GM18505 (cell line): ENCODE data around the gene RIC8A.
A peak's percentile ranks its signal among the peaks of the same experiment; 100 is the strongest.

Source experiments
- ATAC-seq: cut with Tn5 transposase; IDR thresholded peaks from one replicate; pipeline ENCODE4 v1.9.1; 2021; ENCODE audit not compliant: unreplicated experiment
- POLR2A ChIP-seq: IDR thresholded peaks from 4 replicates; pipeline ENCODE4 v1.6.1; 2011; ENCODE audit warnings: borderline replicate concordance; ENCODE audit not compliant: insufficient read depth, insufficient read length; ENCODE audit errors: extremely low read depth

The RIC8A gene

GRCh38 chr11:199782-200181 lies 7.7 kb upstream of the RIC8A start:
- TF ChIP-seq POLR2A, result peak; percentile 34
- ATAC-seq, result no peak

GRCh38 chr11:200224-201003 lies 7.1 kb upstream of the RIC8A start:
- peak; percentile 5 for TF ChIP-seq POLR2A
- ATAC-seq, result no peak

- no peak for ATAC-seq
- TF ChIP-seq POLR2A, result no peak
Measured at GRCh38 chr11:201966-202365, 5.5 kb upstream of the RIC8A start.

- no peak for TF ChIP-seq POLR2A
- no peak for ATAC-seq
Measured at GRCh38 chr11:202490-202889, 5.0 kb upstream of the RIC8A start.

- TF ChIP-seq POLR2A, result no peak
- ATAC-seq, result no peak
Measured at GRCh38 chr11:203056-203944, 4.2 kb upstream of the RIC8A start.

- no peak for TF ChIP-seq POLR2A
- ATAC-seq, result no peak
Measured at GRCh38 chr11:203945-204586, 3.4 kb upstream of the RIC8A start.

GRCh38 chr11:204587-205109 lies 2.9 kb upstream of the RIC8A start:
- TF ChIP-seq POLR2A, result no peak
- no peak for ATAC-seq

- ATAC-seq, result no peak
- TF ChIP-seq POLR2A, result no peak
Measured at GRCh38 chr11:205221-206001, 2.1 kb upstream of the RIC8A start.

- ATAC-seq, result no peak
- no peak for TF ChIP-seq POLR2A
Measured at GRCh38 chr11:206002-206384, 1.5 kb upstream of the RIC8A start.

GRCh38 chr11:206526-207207 lies 841 bp upstream of the RIC8A start:
- no peak for TF ChIP-seq POLR2A
- no peak for ATAC-seq

- ATAC-seq, result peak; percentile 20
- no peak for TF ChIP-seq POLR2A
Measured at GRCh38 chr11:207863-208180, 314 bp downstream of the RIC8A start.

- ATAC-seq, result no peak
- TF ChIP-seq POLR2A, result peak; percentile 77
Measured at GRCh38 chr11:208181-208916, 841 bp downstream of the RIC8A start.

- no peak for TF ChIP-seq POLR2A
- no peak for ATAC-seq
Measured at GRCh38 chr11:208917-209260, 1.4 kb downstream of the RIC8A start.
